Activated naive CD4-positive, alpha-beta T cell (primary cell): ENCODE data around the gene CSNK1G1.
"Not testable (repeated sequence)": the region's sequence is repeated elsewhere in the genome, so short reads cannot be mapped to it uniquely, and the experiment has no call there.

ENCODE experiments used
- DNase-seq, 4 experiments: peaks; one replicate each; lab custom pipeline; 2025; lab: John Stamatoyannopoulos, UW

Gene CSNK1G1

GRCh38 chr15:64237677-64238076 lies 118.3 kb downstream of the CSNK1G1 start:
- no peak for DNase-seq

- no peak for DNase-seq
Measured at GRCh38 chr15:64236156-64236894, 119.6 kb downstream of the CSNK1G1 start.

- DNase-seq, result no peak
Measured at GRCh38 chr15:64235552-64235951, 120.4 kb downstream of the CSNK1G1 start.

GRCh38 chr15:64233299-64233698 lies 122.7 kb downstream of the CSNK1G1 start:
- no peak for DNase-seq

GRCh38 chr15:64232400-64232799 lies 123.6 kb downstream of the CSNK1G1 start:
- no peak for DNase-seq

- DNase-seq, result no peak
Measured at GRCh38 chr15:64229129-64229724, 126.7 kb downstream of the CSNK1G1 start.

- DNase-seq, result no peak
Measured at GRCh38 chr15:64225804-64226203, 130.2 kb downstream of the CSNK1G1 start.

- DNase-seq, result no peak
Measured at GRCh38 chr15:64224511-64224910, 131.5 kb downstream of the CSNK1G1 start.

GRCh38 chr15:64223882-64224281 lies 132.1 kb downstream of the CSNK1G1 start:
- no peak for DNase-seq

- no peak for DNase-seq
Measured at GRCh38 chr15:64222573-64223366, 133.2 kb downstream of the CSNK1G1 start.

- not testable (repeated sequence) for DNase-seq
Measured at GRCh38 chr15:64221911-64222310, 134.1 kb downstream of the CSNK1G1 start.

GRCh38 chr15:64217429-64217750 lies 138.6 kb downstream of the CSNK1G1 start:
- not testable (repeated sequence) for DNase-seq

- DNase-seq, result no peak
Measured at GRCh38 chr15:64216730-64217428, 139.1 kb downstream of the CSNK1G1 start.

GRCh38 chr15:64216196-64216595 lies 139.8 kb downstream of the CSNK1G1 start:
- DNase-seq, result no peak

GRCh38 chr15:64213646-64214045 lies 142.3 kb downstream of the CSNK1G1 start:
- DNase-seq, result no peak

GRCh38 chr15:64211696-64212095 lies 144.3 kb downstream of the CSNK1G1 start:
- no peak for DNase-seq

- no peak for DNase-seq
Measured at GRCh38 chr15:64210371-64210770, 145.6 kb downstream of the CSNK1G1 start.

GRCh38 chr15:64209680-64210334 lies 146.2 kb downstream of the CSNK1G1 start:
- DNase-seq, result no peak

GRCh38 chr15:64205202-64205601 lies 150.8 kb downstream of the CSNK1G1 start:
- no peak for DNase-seq

- no peak for DNase-seq
Measured at GRCh38 chr15:64197425-64197824, 158.5 kb downstream of the CSNK1G1 start.

- DNase-seq, result no peak
Measured at GRCh38 chr15:64193971-64194370, 162.0 kb downstream of the CSNK1G1 start.
